ENCODE results near the gene CFAP161. TPM values are rescaled to one million over a fixed set of nuclear protein-coding genes. Genes with fewer than 3 reads are reported as not detected.

The CFAP161 gene
- total and polyA plus RNA-seq, 4 donors = 0.75 to 0.84 TPM; not detected in 2

DNA sequence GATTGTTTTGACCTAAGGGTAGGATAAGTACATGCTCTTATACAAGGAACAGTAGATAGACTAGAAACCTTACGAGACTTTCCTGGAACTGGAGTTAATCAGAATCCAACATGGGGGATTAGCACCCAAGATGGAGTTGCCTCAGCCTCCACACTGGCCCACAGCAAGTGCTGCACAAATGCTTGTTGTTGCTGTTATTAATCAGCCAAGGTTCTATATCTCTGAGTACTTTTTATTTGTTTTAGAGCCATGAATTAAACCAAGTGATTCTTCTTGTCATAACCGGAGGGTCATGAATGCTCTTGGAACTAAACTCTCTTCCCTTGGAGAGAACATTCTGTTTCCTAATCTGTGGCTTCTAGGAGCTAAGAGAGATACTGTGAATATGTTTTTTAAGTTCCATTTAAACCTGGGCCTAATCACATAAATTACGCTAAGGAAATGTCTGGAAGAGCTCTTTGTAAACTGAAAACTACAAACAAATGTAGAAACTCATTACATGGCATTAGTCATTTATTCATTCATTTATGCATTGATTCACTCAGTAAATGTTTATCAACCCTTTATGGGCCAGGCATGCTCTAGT lies 56.9 kb downstream of the CFAP161 start:
- H3K27ac ChIP-seq (ENCODE audit: low read depth in 1 of 2, low read length in 2 of 2) = no peak overlapping the region
- no peak overlapping the region for H3K4me3 ChIP-seq (ENCODE audit: low read depth in 1 of 3, low read length in 3 of 3)
- no peaks in the 10 kb centered on the region for H3K4me1 ChIP-seq (ENCODE audit: control insufficient read depth in 4 of 4, insufficient read depth in 4 of 4, low read length in 3 of 4)
- TF ChIP-seq, protein P1, sequence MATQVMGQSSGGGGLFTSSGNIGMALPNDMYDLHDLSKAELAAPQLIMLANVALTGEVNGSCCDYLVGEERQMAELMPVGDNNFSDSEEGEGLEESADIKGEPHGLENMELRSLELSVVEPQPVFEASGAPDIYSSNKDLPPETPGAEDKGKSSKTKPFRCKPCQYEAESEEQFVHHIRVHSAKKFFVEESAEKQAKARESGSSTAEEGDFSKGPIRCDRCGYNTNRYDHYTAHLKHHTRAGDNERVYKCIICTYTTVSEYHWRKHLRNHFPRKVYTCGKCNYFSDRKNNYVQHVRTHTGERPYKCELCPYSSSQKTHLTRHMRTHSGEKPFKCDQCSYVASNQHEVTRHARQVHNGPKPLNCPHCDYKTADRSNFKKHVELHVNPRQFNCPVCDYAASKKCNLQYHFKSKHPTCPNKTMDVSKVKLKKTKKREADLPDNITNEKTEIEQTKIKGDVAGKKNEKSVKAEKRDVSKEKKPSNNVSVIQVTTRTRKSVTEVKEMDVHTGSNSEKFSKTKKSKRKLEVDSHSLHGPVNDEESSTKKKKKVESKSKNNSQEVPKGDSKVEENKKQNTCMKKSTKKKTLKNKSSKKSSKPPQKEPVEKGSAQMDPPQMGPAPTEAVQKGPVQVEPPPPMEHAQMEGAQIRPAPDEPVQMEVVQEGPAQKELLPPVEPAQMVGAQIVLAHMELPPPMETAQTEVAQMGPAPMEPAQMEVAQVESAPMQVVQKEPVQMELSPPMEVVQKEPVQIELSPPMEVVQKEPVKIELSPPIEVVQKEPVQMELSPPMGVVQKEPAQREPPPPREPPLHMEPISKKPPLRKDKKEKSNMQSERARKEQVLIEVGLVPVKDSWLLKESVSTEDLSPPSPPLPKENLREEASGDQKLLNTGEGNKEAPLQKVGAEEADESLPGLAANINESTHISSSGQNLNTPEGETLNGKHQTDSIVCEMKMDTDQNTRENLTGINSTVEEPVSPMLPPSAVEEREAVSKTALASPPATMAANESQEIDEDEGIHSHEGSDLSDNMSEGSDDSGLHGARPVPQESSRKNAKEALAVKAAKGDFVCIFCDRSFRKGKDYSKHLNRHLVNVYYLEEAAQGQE (IDR thresholded peaks at IDR 0.05) = no peak
- no peak for TF ChIP-seq JUND (IDR thresholded peaks at IDR 0.05)
- no peak for TF ChIP-seq SP1 (IDR thresholded peaks at IDR 0.05)
- no peak for TF ChIP-seq GABPA (IDR thresholded peaks at IDR 0.05 in 1 of 2, conservative IDR thresholded peaks at IDR 0.05 in 1 of 2)
- no peak for TF ChIP-seq HNF4G (IDR thresholded peaks at IDR 0.05)
- TF ChIP-seq NR2F2 (IDR thresholded peaks at IDR 0.05) = no peak
- no peak for TF ChIP-seq HNF4A (conservative IDR thresholded peaks at IDR 0.05)
- TF ChIP-seq, protein P2, sequence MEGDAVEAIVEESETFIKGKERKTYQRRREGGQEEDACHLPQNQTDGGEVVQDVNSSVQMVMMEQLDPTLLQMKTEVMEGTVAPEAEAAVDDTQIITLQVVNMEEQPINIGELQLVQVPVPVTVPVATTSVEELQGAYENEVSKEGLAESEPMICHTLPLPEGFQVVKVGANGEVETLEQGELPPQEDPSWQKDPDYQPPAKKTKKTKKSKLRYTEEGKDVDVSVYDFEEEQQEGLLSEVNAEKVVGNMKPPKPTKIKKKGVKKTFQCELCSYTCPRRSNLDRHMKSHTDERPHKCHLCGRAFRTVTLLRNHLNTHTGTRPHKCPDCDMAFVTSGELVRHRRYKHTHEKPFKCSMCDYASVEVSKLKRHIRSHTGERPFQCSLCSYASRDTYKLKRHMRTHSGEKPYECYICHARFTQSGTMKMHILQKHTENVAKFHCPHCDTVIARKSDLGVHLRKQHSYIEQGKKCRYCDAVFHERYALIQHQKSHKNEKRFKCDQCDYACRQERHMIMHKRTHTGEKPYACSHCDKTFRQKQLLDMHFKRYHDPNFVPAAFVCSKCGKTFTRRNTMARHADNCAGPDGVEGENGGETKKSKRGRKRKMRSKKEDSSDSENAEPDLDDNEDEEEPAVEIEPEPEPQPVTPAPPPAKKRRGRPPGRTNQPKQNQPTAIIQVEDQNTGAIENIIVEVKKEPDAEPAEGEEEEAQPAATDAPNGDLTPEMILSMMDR (IDR thresholded peaks at IDR 0.05; ENCODE audit: low read depth, low read length, missing input control) = no peak
- no peak for TF ChIP-seq FOXA2 (IDR thresholded peaks at IDR 0.05)
- TF ChIP-seq, protein P3, sequence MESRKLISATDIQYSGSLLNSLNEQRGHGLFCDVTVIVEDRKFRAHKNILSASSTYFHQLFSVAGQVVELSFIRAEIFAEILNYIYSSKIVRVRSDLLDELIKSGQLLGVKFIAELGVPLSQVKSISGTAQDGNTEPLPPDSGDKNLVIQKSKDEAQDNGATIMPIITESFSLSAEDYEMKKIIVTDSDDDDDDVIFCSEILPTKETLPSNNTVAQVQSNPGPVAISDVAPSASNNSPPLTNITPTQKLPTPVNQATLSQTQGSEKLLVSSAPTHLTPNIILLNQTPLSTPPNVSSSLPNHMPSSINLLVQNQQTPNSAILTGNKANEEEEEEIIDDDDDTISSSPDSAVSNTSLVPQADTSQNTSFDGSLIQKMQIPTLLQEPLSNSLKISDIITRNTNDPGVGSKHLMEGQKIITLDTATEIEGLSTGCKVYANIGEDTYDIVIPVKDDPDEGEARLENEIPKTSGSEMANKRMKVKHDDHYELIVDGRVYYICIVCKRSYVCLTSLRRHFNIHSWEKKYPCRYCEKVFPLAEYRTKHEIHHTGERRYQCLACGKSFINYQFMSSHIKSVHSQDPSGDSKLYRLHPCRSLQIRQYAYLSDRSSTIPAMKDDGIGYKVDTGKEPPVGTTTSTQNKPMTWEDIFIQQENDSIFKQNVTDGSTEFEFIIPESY (IDR thresholded peaks at IDR 0.05) = no peak
- no peak for TF ChIP-seq TAF1 (conservative IDR thresholded peaks at IDR 0.05)
- no peak overlapping the region for H3K9ac ChIP-seq (ENCODE audit: low read depth in 1 of 2, low read length in 2 of 2)
- H3K36me3 ChIP-seq (ENCODE audit: control insufficient read depth in 4 of 4, insufficient read depth in 3 of 4, low read depth in 1 of 4, low read length in 3 of 4) = no peaks in the 10 kb centered on the region
- peaks cover 0 to 4% (median 0%) of the 10 kb centered on the region in 4 donors for H3K27me3 ChIP-seq (ENCODE audit: control insufficient read depth in 4 of 4, insufficient read depth in 4 of 4, low read length in 3 of 4)
- no peak for DNase-seq (ENCODE audit: low spot score)
- 86% methylated on average over 3 of the region's 3 CpGs for WGBS
- H3K9me3 ChIP-seq (ENCODE audit: control insufficient read depth in 4 of 4, low read length in 3 of 4) = no peaks in the 10 kb centered on the region

DNA sequence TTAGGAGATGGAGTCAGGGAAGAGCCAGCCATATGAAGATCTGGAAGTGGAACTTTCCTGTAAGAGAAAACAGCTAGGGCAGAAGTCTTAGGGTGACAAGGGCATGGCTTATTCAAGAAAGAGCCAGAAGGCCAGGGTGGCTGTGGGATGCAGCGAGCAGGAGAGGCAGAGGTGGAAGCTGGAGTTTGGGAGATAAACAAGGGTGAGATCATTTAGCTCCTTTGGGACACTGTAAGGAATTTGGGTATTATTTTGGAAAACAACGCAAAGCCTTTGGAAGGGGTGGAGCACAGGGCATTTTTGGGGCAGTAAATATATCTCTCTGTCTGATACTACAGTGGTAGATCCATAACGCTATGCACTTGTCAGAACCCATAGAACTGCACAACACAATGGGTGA lies 57.6 kb downstream of the CFAP161 start:
- no peak overlapping the region for H3K27ac ChIP-seq (ENCODE audit: low read depth in 1 of 2, low read length in 2 of 2)
- WGBS = 93% methylated on average over 3 of the region's 3 CpGs
- no peaks in the 10 kb centered on the region for H3K9me3 ChIP-seq (ENCODE audit: control insufficient read depth in 4 of 4, low read length in 3 of 4)
- no peak for DNase-seq (ENCODE audit: low spot score)
- no peaks in the 10 kb centered on the region for H3K36me3 ChIP-seq (ENCODE audit: control insufficient read depth in 4 of 4, insufficient read depth in 3 of 4, low read depth in 1 of 4, low read length in 3 of 4)
- H3K4me3 ChIP-seq (ENCODE audit: low read depth in 1 of 3, low read length in 3 of 3) = no peak overlapping the region
- TF ChIP-seq HNF4A (conservative IDR thresholded peaks at IDR 0.05) (no peak), JUND (IDR thresholded peaks at IDR 0.05) (no peak), FOXA1 (IDR thresholded peaks at IDR 0.05) (no peak), HNF4G (IDR thresholded peaks at IDR 0.05) (no peak), TAF1 (conservative IDR thresholded peaks at IDR 0.05) (no peak)
- TF ChIP-seq, protein P4, sequence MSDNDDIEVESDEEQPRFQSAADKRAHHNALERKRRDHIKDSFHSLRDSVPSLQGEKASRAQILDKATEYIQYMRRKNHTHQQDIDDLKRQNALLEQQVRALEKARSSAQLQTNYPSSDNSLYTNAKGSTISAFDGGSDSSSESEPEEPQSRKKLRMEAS (IDR thresholded peaks at IDR 0.05) = no peak
- TF ChIP-seq, protein P5, sequence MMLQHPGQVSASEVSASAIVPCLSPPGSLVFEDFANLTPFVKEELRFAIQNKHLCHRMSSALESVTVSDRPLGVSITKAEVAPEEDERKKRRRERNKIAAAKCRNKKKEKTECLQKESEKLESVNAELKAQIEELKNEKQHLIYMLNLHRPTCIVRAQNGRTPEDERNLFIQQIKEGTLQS (IDR thresholded peaks at IDR 0.05) = no peak
- TF ChIP-seq, protein P2 (IDR thresholded peaks at IDR 0.05; ENCODE audit: low read depth, low read length, missing input control) = no peak
- H3K27me3 ChIP-seq (ENCODE audit: control insufficient read depth in 4 of 4, insufficient read depth in 4 of 4, low read length in 3 of 4) = peaks cover 0 to 4% (median 0%) of the 10 kb centered on the region in 4 donors
- H3K4me1 ChIP-seq (ENCODE audit: control insufficient read depth in 4 of 4, insufficient read depth in 4 of 4, low read length in 3 of 4) = no peaks in the 10 kb centered on the region
- no peak overlapping the region for H3K9ac ChIP-seq (ENCODE audit: low read depth in 1 of 2, low read length in 2 of 2)

Data from liver (tissue), 9 donors.